Measurements from ENCODE around the gene CTSF. TPM values are rescaled to one million over a fixed set of nuclear protein-coding genes. Genes with fewer than 3 reads are reported as not detected.
A peak's percentile ranks its signal among the peaks of the same experiment; 100 is the strongest.
"Not testable (repeated sequence)": the region's sequence is repeated elsewhere in the genome, so short reads cannot be mapped to it uniquely, and the experiment has no call there.

Gene CTSF
- total and polyA plus RNA-seq, 2 experiments from 2014 or later = 0.60 to 1.1 TPM

GRCh38 chr11:66545701-66546367 lies 22.6 kb downstream of the CTSF start, which contains the start of gene ZDHHC24:
Gene ZDHHC24, minus strand, starts transcription at chr11:66546048. Its CDS starts 45 bp downstream, at chr11:66546003.
- under 1% methylated on average over 53 of the region's 71 CpGs for WGBS (ENCODE audit: low lambda C conversion rate, missing lambda C conversion rate)
- DNase-seq (ENCODE audit: low spot score) = peak; percentile 97
- TF ChIP-seq EZH2 (IDR thresholded peaks at IDR 0.05; ENCODE audit: borderline replicate concordance) (no peak), EZH2phosphoT487 (IDR thresholded peaks at IDR 0.05; ENCODE audit: low read depth, severe bottlenecking, unreplicated experiment) (no peak), CTCF (IDR thresholded peaks at IDR 0.05; ENCODE audit: poor library complexity) (no peak)

GRCh38 chr11:66544952-66545351 lies 23.5 kb downstream of the CTSF start:
- not testable (repeated sequence) for DNase-seq (ENCODE audit: low spot score); H3K27ac ChIP-seq; H3K9me3 ChIP-seq (ENCODE audit: low read depth); H3K79me2 ChIP-seq; H3K9me2 ChIP-seq (replicated peaks; ENCODE audit: insufficient read depth); H2AFZ ChIP-seq; H3K27me3 ChIP-seq; H4K20me1 ChIP-seq (ENCODE audit: insufficient read depth, poor library complexity, severe bottlenecking); H3K36me3 ChIP-seq (replicated peaks; ENCODE audit: insufficient read depth, low read depth)
- Histone ChIP-seq H3K4me3 (peak overlapping the region; percentile 83), H3K4me1 (ENCODE audit: insufficient read depth) (peaks cover 17% of the 10 kb centered on the region), H3K4me2 (peak overlapping the region; percentile 90)
- 82% methylated on average over 14 of the region's 14 CpGs for WGBS (ENCODE audit: low lambda C conversion rate, missing lambda C conversion rate)

More at GRCh38 chr11:66545701-66546367, 22.6 kb downstream of the CTSF start, which contains the start of gene ZDHHC24:
- H3K36me3 ChIP-seq (replicated peaks; ENCODE audit: insufficient read depth, low read depth) = no peaks in the 10 kb centered on the region
- H3K27ac ChIP-seq = peak within 1 kb of the TSS; percentile 43
- no peaks in the 10 kb centered on the region for H3K9me2 ChIP-seq (replicated peaks; ENCODE audit: insufficient read depth)
- peaks cover 3% of the 10 kb centered on the region for H3K79me2 ChIP-seq
- no peaks in the 10 kb centered on the region for H4K20me1 ChIP-seq (ENCODE audit: insufficient read depth, poor library complexity, severe bottlenecking)
- peak within 1 kb of the TSS; percentile 90 for H3K4me2 ChIP-seq
- H3K4me1 ChIP-seq (ENCODE audit: insufficient read depth) = peaks cover 17% of the 10 kb centered on the region
- peak within 1 kb of the TSS; percentile 61 for H2AFZ ChIP-seq
- H3K9me3 ChIP-seq (ENCODE audit: low read depth) = no peaks in the 10 kb centered on the region
- H3K4me3 ChIP-seq = peak within 1 kb of the TSS; percentile 83
- H3K27me3 ChIP-seq = no peaks in the 10 kb centered on the region

GRCh38 chr11:66543263-66544107 lies 24.9 kb downstream of the CTSF start:
- TF ChIP-seq EZH2phosphoT487 (IDR thresholded peaks at IDR 0.05; ENCODE audit: low read depth, severe bottlenecking, unreplicated experiment) (no peak), CTCF (IDR thresholded peaks at IDR 0.05; ENCODE audit: poor library complexity) (peak; percentile 49), EZH2 (IDR thresholded peaks at IDR 0.05; ENCODE audit: borderline replicate concordance) (no peak)
- Histone ChIP-seq H3K36me3 (replicated peaks; ENCODE audit: insufficient read depth, low read depth) (no peaks in the 10 kb centered on the region), H2AFZ (no peak overlapping the region), H3K79me2 (peaks cover 3% of the 10 kb centered on the region), H3K27me3 (no peaks in the 10 kb centered on the region), H3K27ac (no peak overlapping the region), H3K4me3 (no peak overlapping the region), H4K20me1 (ENCODE audit: insufficient read depth, poor library complexity, severe bottlenecking) (no peaks in the 10 kb centered on the region), H3K4me2 (peak overlapping the region; percentile 42), H3K4me1 (ENCODE audit: insufficient read depth) (peaks cover 17% of the 10 kb centered on the region), H3K9me3 (ENCODE audit: low read depth) (no peaks in the 10 kb centered on the region), H3K9me2 (replicated peaks; ENCODE audit: insufficient read depth) (no peaks in the 10 kb centered on the region)
- peak; percentile 70 for DNase-seq (ENCODE audit: low spot score)
- WGBS (ENCODE audit: low lambda C conversion rate, missing lambda C conversion rate) = 69% methylated on average over 26 of the region's 26 CpGs

GRCh38 chr11:66542362-66542761 lies 26.0 kb downstream of the CTSF start:
- no peaks in the 10 kb centered on the region for H3K36me3 ChIP-seq (replicated peaks; ENCODE audit: insufficient read depth, low read depth)
- no peak overlapping the region for H2AFZ ChIP-seq
- no peaks in the 10 kb centered on the region for H3K9me2 ChIP-seq (replicated peaks; ENCODE audit: insufficient read depth)
- H4K20me1 ChIP-seq (ENCODE audit: insufficient read depth, poor library complexity, severe bottlenecking) = no peaks in the 10 kb centered on the region
- 95% methylated on average over 10 of the region's 10 CpGs for WGBS (ENCODE audit: low lambda C conversion rate, missing lambda C conversion rate)
- no peak for DNase-seq (ENCODE audit: low spot score)
- peaks cover 15% of the 10 kb centered on the region for H3K4me1 ChIP-seq (ENCODE audit: insufficient read depth)
- TF ChIP-seq CTCF (IDR thresholded peaks at IDR 0.05; ENCODE audit: poor library complexity) = no peak
- TF ChIP-seq EZH2 (IDR thresholded peaks at IDR 0.05; ENCODE audit: borderline replicate concordance) = no peak
- no peak for TF ChIP-seq EZH2phosphoT487 (IDR thresholded peaks at IDR 0.05; ENCODE audit: low read depth, severe bottlenecking, unreplicated experiment)
- H3K9me3 ChIP-seq (ENCODE audit: low read depth) = no peaks in the 10 kb centered on the region
- no peaks in the 10 kb centered on the region for H3K27me3 ChIP-seq
- H3K27ac ChIP-seq = no peak overlapping the region
- no peak overlapping the region for H3K4me2 ChIP-seq
- peaks cover 3% of the 10 kb centered on the region for H3K79me2 ChIP-seq
- no peak overlapping the region for H3K4me3 ChIP-seq
